D721Med (cell line): ENCODE measurements around the gene BCL2.

Experiments
- DNase-seq: peaks from one replicate; pipeline ENCODE4 v3.0.0; 2011; ENCODE audit warnings: low spot score; ENCODE audit not compliant: insufficient read length
- FAIRE-seq: peaks from 2 replicates; lab custom pipeline; 2011; peaks lifted over from hg19 to GRCh38; lab: Jason Lieb, UNC
- CTCF ChIP-seq: IDR thresholded peaks from 2 replicates; pipeline ENCODE4 v1.5.1; 2012; ENCODE audit warnings: mild to moderate bottlenecking, control low read depth; ENCODE audit not compliant: insufficient read depth; ENCODE audit errors: missing control alignments

The BCL2 gene

GRCh38 chr18:63247926-63248325 is 71.6 kb downstream of the BCL2 start:
- no peak for TF ChIP-seq CTCF
- FAIRE-seq: no peak

GRCh38 chr18:63247506-63247905 is 72.1 kb downstream of the BCL2 start:
- FAIRE-seq (peak; percentile 21), DNase-seq (no peak)
- no peak for TF ChIP-seq CTCF

More at GRCh38 chr18:63247926-63248325, 71.6 kb downstream of the BCL2 start:
- DNase-seq: no peak

- TF ChIP-seq CTCF: no peak
- FAIRE-seq: peak; percentile 95
Measured at GRCh38 chr18:63245600-63245999, 74.0 kb downstream of the BCL2 start.

GRCh38 chr18:63244607-63245006 is 75.0 kb downstream of the BCL2 start:
- no peak for TF ChIP-seq CTCF
- FAIRE-seq (peak; percentile 55), DNase-seq (no peak)

More at GRCh38 chr18:63245600-63245999, 74.0 kb downstream of the BCL2 start:
- DNase-seq: no peak

- DNase-seq (no peak), FAIRE-seq (no peak)
- TF ChIP-seq CTCF: no peak
Measured at GRCh38 chr18:63241760-63242159, 77.8 kb downstream of the BCL2 start.

GRCh38 chr18:63241317-63241712 is 78.3 kb downstream of the BCL2 start:
- DNase-seq (no peak), FAIRE-seq (no peak)
- TF ChIP-seq CTCF: no peak

- FAIRE-seq (peak; percentile 96), DNase-seq (no peak)
- TF ChIP-seq CTCF: no peak
Measured at GRCh38 chr18:63240531-63241316, 78.8 kb downstream of the BCL2 start.
